Measurements from ENCODE around the gene ALKBH3. TPM values are rescaled to one million over a fixed set of nuclear protein-coding genes. Genes with fewer than 3 reads are reported as not detected.

The ALKBH3 gene
- total and polyA plus RNA-seq, 4 donors, result 7.8 to 17.2 (median 13.8) TPM

DNA sequence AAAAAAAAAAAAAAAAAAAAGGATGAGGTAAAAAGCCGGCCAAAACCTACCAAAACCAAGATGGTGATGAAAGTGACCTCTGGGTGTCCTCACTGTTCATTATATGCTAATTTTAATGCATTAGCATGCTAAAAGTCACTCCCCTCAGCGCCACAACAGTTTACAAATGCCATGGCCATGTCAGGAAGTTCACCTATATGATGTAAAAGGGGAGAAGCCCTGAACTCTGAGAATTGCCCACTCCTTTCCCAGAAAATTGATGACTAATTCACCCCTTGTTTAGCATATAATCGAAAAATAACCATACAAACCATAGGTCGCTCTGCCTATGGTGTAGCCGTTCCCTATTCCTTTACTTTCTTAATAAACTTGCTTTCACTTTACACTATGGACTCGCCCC lies 72.9 kb downstream of the ALKBH3 start:
- Histone ChIP-seq H3K36me3 (ENCODE audit: control insufficient read depth in 4 of 4, insufficient read depth in 3 of 4, low read depth in 1 of 4, low read length in 3 of 4) (no peaks in the 10 kb centered on the region), H3K27me3 (ENCODE audit: control insufficient read depth in 4 of 4, insufficient read depth in 4 of 4, low read length in 3 of 4) (no peaks in the 10 kb centered on the region), H3K9me3 (ENCODE audit: control insufficient read depth in 4 of 4, low read length in 3 of 4) (no peaks in the 10 kb centered on the region), H3K4me3 (ENCODE audit: low read depth in 1 of 3, low read length in 3 of 3) (no peak overlapping the region), H3K4me1 (ENCODE audit: control insufficient read depth in 4 of 4, insufficient read depth in 4 of 4, low read length in 3 of 4) (no peaks in the 10 kb centered on the region), H3K9ac (ENCODE audit: low read depth in 1 of 2, low read length in 2 of 2) (no peak overlapping the region), H3K27ac (ENCODE audit: low read depth in 1 of 2, low read length in 2 of 2) (no peak overlapping the region)
- 93% methylated on average over 6 of the region's 6 CpGs for WGBS
- TF ChIP-seq YY1 (IDR thresholded peaks at IDR 0.05) (no peak), SP1 (IDR thresholded peaks at IDR 0.05) (no peak), HNF4G (IDR thresholded peaks at IDR 0.05) (no peak), NR2F2 (IDR thresholded peaks at IDR 0.05) (no peak), EGR1 (IDR thresholded peaks at IDR 0.05; ENCODE audit: low read depth in 2 of 2) (no peak), FOXA2 (IDR thresholded peaks at IDR 0.05) (no peak), JUND (IDR thresholded peaks at IDR 0.05) (no peak), RAD21 (IDR thresholded peaks at IDR 0.05) (no peak), HNF4A (conservative IDR thresholded peaks at IDR 0.05) (no peak), CTCF (IDR thresholded peaks at IDR 0.05; ENCODE audit: low read depth, low read length, missing input control) (no peak), TAF1 (conservative IDR thresholded peaks at IDR 0.05) (no peak), GABPA (IDR thresholded peaks at IDR 0.05 in 1 of 2, conservative IDR thresholded peaks at IDR 0.05 in 1 of 2) (no peak), RXRA (IDR thresholded peaks at IDR 0.05) (no peak), FOXA1 (IDR thresholded peaks at IDR 0.05) (no peak), ATF3 (IDR thresholded peaks at IDR 0.05) (no peak)
- TF ChIP-seq, protein P1, sequence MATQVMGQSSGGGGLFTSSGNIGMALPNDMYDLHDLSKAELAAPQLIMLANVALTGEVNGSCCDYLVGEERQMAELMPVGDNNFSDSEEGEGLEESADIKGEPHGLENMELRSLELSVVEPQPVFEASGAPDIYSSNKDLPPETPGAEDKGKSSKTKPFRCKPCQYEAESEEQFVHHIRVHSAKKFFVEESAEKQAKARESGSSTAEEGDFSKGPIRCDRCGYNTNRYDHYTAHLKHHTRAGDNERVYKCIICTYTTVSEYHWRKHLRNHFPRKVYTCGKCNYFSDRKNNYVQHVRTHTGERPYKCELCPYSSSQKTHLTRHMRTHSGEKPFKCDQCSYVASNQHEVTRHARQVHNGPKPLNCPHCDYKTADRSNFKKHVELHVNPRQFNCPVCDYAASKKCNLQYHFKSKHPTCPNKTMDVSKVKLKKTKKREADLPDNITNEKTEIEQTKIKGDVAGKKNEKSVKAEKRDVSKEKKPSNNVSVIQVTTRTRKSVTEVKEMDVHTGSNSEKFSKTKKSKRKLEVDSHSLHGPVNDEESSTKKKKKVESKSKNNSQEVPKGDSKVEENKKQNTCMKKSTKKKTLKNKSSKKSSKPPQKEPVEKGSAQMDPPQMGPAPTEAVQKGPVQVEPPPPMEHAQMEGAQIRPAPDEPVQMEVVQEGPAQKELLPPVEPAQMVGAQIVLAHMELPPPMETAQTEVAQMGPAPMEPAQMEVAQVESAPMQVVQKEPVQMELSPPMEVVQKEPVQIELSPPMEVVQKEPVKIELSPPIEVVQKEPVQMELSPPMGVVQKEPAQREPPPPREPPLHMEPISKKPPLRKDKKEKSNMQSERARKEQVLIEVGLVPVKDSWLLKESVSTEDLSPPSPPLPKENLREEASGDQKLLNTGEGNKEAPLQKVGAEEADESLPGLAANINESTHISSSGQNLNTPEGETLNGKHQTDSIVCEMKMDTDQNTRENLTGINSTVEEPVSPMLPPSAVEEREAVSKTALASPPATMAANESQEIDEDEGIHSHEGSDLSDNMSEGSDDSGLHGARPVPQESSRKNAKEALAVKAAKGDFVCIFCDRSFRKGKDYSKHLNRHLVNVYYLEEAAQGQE (IDR thresholded peaks at IDR 0.05), result no peak
- TF ChIP-seq, protein P2, sequence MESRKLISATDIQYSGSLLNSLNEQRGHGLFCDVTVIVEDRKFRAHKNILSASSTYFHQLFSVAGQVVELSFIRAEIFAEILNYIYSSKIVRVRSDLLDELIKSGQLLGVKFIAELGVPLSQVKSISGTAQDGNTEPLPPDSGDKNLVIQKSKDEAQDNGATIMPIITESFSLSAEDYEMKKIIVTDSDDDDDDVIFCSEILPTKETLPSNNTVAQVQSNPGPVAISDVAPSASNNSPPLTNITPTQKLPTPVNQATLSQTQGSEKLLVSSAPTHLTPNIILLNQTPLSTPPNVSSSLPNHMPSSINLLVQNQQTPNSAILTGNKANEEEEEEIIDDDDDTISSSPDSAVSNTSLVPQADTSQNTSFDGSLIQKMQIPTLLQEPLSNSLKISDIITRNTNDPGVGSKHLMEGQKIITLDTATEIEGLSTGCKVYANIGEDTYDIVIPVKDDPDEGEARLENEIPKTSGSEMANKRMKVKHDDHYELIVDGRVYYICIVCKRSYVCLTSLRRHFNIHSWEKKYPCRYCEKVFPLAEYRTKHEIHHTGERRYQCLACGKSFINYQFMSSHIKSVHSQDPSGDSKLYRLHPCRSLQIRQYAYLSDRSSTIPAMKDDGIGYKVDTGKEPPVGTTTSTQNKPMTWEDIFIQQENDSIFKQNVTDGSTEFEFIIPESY (IDR thresholded peaks at IDR 0.05), result no peak
- DNase-seq (ENCODE audit: low spot score), result no peak

DNA sequence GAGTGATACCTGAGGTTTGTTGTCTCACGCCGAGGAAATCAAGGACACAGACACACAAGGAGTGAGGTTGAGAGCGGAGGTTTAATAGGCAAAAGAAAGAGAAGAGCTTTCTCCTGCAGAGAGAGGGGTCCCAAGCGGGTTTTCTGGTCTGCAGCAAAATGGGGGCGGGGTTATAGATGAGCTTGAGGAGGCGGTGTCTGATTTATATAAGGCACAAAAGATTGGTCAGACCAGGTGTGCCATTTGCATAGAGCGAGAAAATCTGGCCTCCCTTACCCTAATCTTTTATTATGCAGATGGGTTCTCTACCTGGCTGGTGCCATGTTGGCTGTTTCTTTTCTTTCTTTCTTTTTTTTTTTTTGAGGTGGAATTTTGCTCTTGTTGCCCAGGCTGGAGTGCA lies 73.6 kb downstream of the ALKBH3 start:
- 87% methylated on average over 7 of the region's 7 CpGs for WGBS
- Histone ChIP-seq H3K9me3 (ENCODE audit: control insufficient read depth in 4 of 4, low read length in 3 of 4) (peaks cover 0 to 3% (median 0%) of the 10 kb centered on the region in 4 donors), H3K27me3 (ENCODE audit: control insufficient read depth in 4 of 4, insufficient read depth in 4 of 4, low read length in 3 of 4) (no peaks in the 10 kb centered on the region), H3K4me3 (ENCODE audit: low read depth in 1 of 3, low read length in 3 of 3) (no peak overlapping the region), H3K36me3 (ENCODE audit: control insufficient read depth in 4 of 4, insufficient read depth in 3 of 4, low read depth in 1 of 4, low read length in 3 of 4) (no peaks in the 10 kb centered on the region), H3K9ac (ENCODE audit: low read depth in 1 of 2, low read length in 2 of 2) (no peak overlapping the region), H3K4me1 (ENCODE audit: control insufficient read depth in 4 of 4, insufficient read depth in 4 of 4, low read length in 3 of 4) (no peaks in the 10 kb centered on the region), H3K27ac (ENCODE audit: low read depth in 1 of 2, low read length in 2 of 2) (no peak overlapping the region)
- DNase-seq (ENCODE audit: low spot score), result no peak
- no peak for TF ChIP-seq EGR1 (IDR thresholded peaks at IDR 0.05; ENCODE audit: low read depth in 2 of 2)
- no peak for TF ChIP-seq JUND (IDR thresholded peaks at IDR 0.05)
- TF ChIP-seq RXRA (IDR thresholded peaks at IDR 0.05), result no peak
- TF ChIP-seq RAD21 (IDR thresholded peaks at IDR 0.05), result no peak
- TF ChIP-seq FOXA2 (IDR thresholded peaks at IDR 0.05), result no peak
- TF ChIP-seq MAX (IDR thresholded peaks at IDR 0.05), result no peak
